Stimulated activated CD4-positive, alpha-beta T cell treated with anti-CD3 and anti-CD28 coated beads, Interleukin-4, amount 100 ng/mL, for 24 hours (primary cell): ENCODE data around the gene MGST3.
"Not testable (repeated sequence)": the region's sequence is repeated elsewhere in the genome, so short reads cannot be mapped to it uniquely, and the experiment has no call there.

Experiments
- DNase-seq: peaks from one replicate; pipeline ENCODE4 v3.0.0-alpha.2; 2020

Gene MGST3

DNA sequence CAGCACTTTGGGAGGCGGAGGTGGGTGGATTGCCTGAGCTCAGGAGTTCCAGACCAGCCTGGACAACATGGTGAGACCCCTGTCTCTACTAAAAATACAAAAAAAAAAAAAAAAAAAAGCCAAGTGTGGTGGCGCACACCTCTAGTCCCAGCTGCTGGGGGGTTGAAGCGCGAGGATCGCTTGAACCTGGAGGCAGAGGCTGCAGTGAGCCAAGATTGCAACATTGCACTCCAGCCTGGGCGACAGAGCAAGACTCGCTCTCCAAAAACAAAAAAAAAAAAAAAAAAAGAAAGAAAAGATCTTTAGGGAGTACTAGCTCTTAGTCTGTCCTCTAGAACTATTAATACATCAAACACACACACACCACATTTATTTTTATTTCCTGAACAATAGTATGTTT is 70.9 kb downstream of the MGST3 start:
- not testable (repeated sequence) for DNase-seq

DNA sequence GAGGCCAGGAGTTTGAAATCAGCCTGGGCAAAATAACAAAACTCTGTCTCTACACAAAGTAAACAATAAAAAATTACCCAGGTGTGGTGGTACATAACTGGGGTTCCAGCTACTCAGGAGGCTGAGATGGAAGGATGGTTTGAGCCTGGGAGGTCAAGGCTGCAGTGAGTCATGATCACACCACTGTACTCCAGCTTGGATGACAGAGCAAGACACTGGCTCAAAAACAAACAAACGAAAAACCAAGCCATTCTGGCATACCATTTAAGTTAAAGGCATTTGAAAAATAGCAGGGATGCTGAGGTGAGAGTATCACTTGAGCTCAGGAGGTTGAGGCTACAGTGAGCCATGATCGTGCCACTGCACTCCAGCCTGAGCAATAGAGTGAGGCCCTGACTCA is 72.6 kb downstream of the MGST3 start:
- DNase-seq = no peak
